Stimulated activated CD4-positive, alpha-beta T cell treated with anti-CD3 and anti-CD28 coated beads, Interleukin-4, amount 100 ng/mL, for 48 hours (primary cell): Measurements from ENCODE around the gene NECTIN1.

Experiments used
- DNase-seq, 2 donors: peaks; one replicate each; pipeline ENCODE4 v3.0.0-alpha.2; 2020; ENCODE audit warnings: low read depth in 2 of 2

The NECTIN1 gene

GRCh38 chr11:119754656-119755355 is 25.8 kb upstream of the NECTIN1 start:
- no peak for DNase-seq

- DNase-seq, result no peak
Measured at GRCh38 chr11:119754199-119754598, 25.2 kb upstream of the NECTIN1 start.

GRCh38 chr11:119752946-119753345 is 23.9 kb upstream of the NECTIN1 start:
- no peak for DNase-seq

GRCh38 chr11:119752345-119752871 is 23.4 kb upstream of the NECTIN1 start:
- DNase-seq, result no peak

GRCh38 chr11:119750056-119750455 is 21.1 kb upstream of the NECTIN1 start:
- no peak for DNase-seq

- DNase-seq, result no peak
Measured at GRCh38 chr11:119749006-119749565, 20.1 kb upstream of the NECTIN1 start.

GRCh38 chr11:119747868-119748660 is 19.1 kb upstream of the NECTIN1 start:
- no peak for DNase-seq

- no peak for DNase-seq
Measured at GRCh38 chr11:119745776-119746535, 17.0 kb upstream of the NECTIN1 start.

- no peak for DNase-seq
Measured at GRCh38 chr11:119745112-119745511, 16.1 kb upstream of the NECTIN1 start.

- no peak for DNase-seq
Measured at GRCh38 chr11:119744577-119744976, 15.6 kb upstream of the NECTIN1 start.

GRCh38 chr11:119743006-119743405 is 14.0 kb upstream of the NECTIN1 start:
- no peak for DNase-seq

GRCh38 chr11:119742263-119742861 is 13.4 kb upstream of the NECTIN1 start:
- DNase-seq, result no peak

- DNase-seq, result peak; percentile 44 to 60
Measured at GRCh38 chr11:119741369-119742262, 12.6 kb upstream of the NECTIN1 start.

- DNase-seq, result no peak
Measured at GRCh38 chr11:119739975-119740374, 11.0 kb upstream of the NECTIN1 start.

GRCh38 chr11:119739021-119739703 is 10.2 kb upstream of the NECTIN1 start:
- DNase-seq, result no peak

GRCh38 chr11:119738059-119738439 is 9.0 kb upstream of the NECTIN1 start:
- DNase-seq, result no peak

GRCh38 chr11:119737366-119738058 is 8.5 kb upstream of the NECTIN1 start:
- no peak for DNase-seq

GRCh38 chr11:119734788-119735187 is 5.8 kb upstream of the NECTIN1 start:
- DNase-seq, result no peak

- no peak for DNase-seq
Measured at GRCh38 chr11:119730789-119731386, 1.9 kb upstream of the NECTIN1 start.
